ENCODE measurements around the gene MRPL27.

MRPL27 gene

DNA sequence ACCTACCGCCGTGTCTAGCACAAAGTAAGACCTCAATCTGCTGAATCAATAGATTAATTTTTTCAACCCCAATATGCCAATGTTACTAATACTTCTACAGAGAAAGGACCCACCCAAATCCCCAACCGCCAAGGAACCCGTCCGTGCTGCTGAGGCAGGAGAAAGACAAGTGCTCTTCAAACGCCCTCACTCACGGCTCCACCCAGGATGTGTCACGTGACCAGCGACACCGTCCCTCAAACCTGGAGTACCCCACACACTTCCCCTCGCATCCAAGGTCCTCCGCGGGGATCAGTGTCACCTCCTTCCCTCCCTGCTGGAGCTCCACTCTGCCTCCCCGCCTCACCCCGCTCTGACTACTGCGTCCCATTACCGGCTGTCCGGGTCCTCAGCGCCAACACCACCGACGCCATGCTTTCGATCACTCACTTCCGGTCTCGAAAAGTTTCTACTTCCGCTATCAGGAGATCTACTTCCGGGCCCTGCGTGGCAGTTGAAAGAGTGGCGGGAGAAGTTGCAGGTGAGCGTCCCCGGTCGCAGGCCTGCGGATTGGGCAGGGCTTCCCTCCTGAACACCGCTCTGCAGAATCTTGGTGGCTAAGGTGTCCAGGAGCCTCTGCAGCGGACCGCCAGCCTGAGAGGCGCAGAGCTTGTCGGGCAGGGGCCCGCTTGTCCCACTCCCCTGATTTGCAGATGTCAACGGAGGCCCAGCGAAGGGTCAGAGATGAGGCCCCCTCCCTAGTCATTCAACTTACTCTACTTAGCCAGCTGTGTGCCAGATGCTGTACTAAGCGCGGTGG, at the start of gene MRPL27, which contains the start of gene EME1 (continued):
- TF ChIP-seq ZNF514 (tag by site-specific recombination; IDR thresholded peaks at IDR 0.05) (no peak), ZNF423 (tag by site-specific recombination; IDR thresholded peaks at IDR 0.05) (no peak), BCL11A (tag by site-specific recombination; IDR thresholded peaks at IDR 0.05; ENCODE audit: low read depth) (no peak), MEIS1 (CRISPR knock-in tag; IDR thresholded peaks at IDR 0.05; ENCODE audit: borderline replicate concordance) (no peak), KLF9 (tag by site-specific recombination; IDR thresholded peaks at IDR 0.05; ENCODE audit: low read depth) (peak; percentile 65), ZNF623 (tag by site-specific recombination; IDR thresholded peaks at IDR 0.05) (peak; percentile 20; the same call in 1 of the 2 replicates), ZNF664 (tag by site-specific recombination; IDR thresholded peaks at IDR 0.05) (no peak), ZNF433 (tag by site-specific recombination; IDR thresholded peaks at IDR 0.05; ENCODE audit: low read depth) (no peak), ZNF776 (tag by site-specific recombination; IDR thresholded peaks at IDR 0.05; ENCODE audit: borderline replicate concordance) (no peak), ZNF792 (tag by site-specific recombination; IDR thresholded peaks at IDR 0.05) (no peak), OSR2 (tag by site-specific recombination; IDR thresholded peaks at IDR 0.05) (peak; percentile 18; the same call in 1 of the 2 replicates), ZNF530 (tag by site-specific recombination; IDR thresholded peaks at IDR 0.05; ENCODE audit: low read depth) (no peak), ZNF670 (tag by site-specific recombination; IDR thresholded peaks at IDR 0.05; ENCODE audit: low read depth) (peak; percentile 10; the same call in 1 of the 2 replicates), OVOL3 (tag by site-specific recombination; IDR thresholded peaks at IDR 0.05) (0 out of 2 replicates have a peak, but pooled peaks have one; percentile 72), ZNF560 (tag by site-specific recombination; IDR thresholded peaks at IDR 0.05; ENCODE audit: borderline replicate concordance) (no peak), ZBTB7A (tag by site-specific recombination; IDR thresholded peaks at IDR 0.05; ENCODE audit: low read depth) (peak; percentile 66; the same call in 1 of the 2 replicates), MYNN (tag by site-specific recombination; IDR thresholded peaks at IDR 0.05; ENCODE audit: borderline replicate concordance) (no peak; the same call in 1 of the 2 replicates), ZNF768 (tag by site-specific recombination; IDR thresholded peaks at IDR 0.05) (no peak), ZNF585B (tag by site-specific recombination; IDR thresholded peaks at IDR 0.05) (no peak)
- TF ChIP-seq, protein P1, sequence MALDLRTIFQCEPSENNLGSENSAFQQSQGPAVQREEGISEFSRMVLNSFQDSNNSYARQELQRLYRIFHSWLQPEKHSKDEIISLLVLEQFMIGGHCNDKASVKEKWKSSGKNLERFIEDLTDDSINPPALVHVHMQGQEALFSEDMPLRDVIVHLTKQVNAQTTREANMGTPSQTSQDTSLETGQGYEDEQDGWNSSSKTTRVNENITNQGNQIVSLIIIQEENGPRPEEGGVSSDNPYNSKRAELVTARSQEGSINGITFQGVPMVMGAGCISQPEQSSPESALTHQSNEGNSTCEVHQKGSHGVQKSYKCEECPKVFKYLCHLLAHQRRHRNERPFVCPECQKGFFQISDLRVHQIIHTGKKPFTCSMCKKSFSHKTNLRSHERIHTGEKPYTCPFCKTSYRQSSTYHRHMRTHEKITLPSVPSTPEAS (tag by site-specific recombination; IDR thresholded peaks at IDR 0.05) = no peak
- TF ChIP-seq, protein P2, sequence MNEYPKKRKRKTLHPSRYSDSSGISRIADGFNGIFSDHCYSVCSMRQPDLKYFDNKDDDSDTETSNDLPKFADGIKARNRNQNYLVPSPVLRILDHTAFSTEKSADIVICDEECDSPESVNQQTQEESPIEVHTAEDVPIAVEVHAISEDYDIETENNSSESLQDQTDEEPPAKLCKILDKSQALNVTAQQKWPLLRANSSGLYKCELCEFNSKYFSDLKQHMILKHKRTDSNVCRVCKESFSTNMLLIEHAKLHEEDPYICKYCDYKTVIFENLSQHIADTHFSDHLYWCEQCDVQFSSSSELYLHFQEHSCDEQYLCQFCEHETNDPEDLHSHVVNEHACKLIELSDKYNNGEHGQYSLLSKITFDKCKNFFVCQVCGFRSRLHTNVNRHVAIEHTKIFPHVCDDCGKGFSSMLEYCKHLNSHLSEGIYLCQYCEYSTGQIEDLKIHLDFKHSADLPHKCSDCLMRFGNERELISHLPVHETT (tag by site-specific recombination; IDR thresholded peaks at IDR 0.05) = peak; percentile 91
- TF ChIP-seq, protein P3, sequence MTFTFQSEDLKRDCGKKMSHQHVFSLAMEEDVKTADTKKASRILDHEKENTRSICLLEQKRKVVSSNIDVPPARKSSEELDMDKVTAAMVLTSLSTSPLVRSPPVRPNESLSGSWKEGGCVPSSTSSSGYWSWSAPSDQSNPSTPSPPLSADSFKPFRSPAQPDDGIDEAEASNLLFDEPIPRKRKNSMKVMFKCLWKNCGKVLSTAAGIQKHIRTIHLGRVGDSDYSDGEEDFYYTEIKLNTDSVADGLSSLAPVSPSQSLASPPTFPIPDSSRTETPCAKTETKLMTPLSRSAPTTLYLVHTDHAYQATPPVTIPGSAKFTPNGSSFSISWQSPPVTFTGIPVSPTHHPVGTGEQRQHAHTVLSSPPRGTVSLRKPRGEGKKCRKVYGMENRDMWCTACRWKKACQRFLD (tag by site-specific recombination; IDR thresholded peaks at IDR 0.05) = no peak
- TF ChIP-seq, protein P4, sequence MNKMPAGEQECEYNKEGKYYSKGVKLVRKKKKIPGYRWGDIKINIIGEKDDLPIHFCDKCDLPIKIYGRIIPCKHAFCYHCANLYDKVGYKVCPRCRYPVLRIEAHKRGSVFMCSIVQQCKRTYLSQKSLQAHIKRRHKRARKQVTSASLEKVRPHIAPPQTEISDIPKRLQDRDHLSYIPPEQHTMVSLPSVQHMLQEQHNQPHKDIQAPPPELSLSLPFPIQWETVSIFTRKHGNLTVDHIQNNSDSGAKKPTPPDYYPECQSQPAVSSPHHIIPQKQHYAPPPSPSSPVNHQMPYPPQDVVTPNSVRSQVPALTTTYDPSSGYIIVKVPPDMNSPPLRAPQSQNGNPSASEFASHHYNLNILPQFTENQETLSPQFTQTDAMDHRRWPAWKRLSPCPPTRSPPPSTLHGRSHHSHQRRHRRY (tag by site-specific recombination; IDR thresholded peaks at IDR 0.05) = no peak
- TF ChIP-seq, protein P5, sequence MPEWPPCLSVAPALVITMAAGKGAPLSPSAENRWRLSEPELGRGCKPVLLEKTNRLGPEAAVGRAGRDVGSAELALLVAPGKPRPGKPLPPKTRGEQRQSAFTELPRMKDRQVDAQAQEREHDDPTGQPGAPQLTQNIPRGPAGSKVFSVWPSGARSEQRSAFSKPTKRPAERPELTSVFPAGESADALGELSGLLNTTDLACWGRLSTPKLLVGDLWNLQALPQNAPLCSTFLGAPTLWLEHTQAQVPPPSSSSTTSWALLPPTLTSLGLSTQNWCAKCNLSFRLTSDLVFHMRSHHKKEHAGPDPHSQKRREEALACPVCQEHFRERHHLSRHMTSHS (tag by site-specific recombination; IDR thresholded peaks at IDR 0.05) = no peak
- TF ChIP-seq, protein P6, sequence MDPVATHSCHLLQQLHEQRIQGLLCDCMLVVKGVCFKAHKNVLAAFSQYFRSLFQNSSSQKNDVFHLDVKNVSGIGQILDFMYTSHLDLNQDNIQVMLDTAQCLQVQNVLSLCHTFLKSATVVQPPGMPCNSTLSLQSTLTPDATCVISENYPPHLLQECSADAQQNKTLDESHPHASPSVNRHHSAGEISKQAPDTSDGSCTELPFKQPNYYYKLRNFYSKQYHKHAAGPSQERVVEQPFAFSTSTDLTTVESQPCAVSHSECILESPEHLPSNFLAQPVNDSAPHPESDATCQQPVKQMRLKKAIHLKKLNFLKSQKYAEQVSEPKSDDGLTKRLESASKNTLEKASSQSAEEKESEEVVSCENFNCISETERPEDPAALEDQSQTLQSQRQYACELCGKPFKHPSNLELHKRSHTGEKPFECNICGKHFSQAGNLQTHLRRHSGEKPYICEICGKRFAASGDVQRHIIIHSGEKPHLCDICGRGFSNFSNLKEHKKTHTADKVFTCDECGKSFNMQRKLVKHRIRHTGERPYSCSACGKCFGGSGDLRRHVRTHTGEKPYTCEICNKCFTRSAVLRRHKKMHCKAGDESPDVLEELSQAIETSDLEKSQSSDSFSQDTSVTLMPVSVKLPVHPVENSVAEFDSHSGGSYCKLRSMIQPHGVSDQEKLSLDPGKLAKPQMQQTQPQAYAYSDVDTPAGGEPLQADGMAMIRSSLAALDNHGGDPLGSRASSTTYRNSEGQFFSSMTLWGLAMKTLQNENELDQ (tag by site-specific recombination; IDR thresholded peaks at IDR 0.05; ENCODE audit: low read depth) = no peak
- TF ChIP-seq, protein P7, sequence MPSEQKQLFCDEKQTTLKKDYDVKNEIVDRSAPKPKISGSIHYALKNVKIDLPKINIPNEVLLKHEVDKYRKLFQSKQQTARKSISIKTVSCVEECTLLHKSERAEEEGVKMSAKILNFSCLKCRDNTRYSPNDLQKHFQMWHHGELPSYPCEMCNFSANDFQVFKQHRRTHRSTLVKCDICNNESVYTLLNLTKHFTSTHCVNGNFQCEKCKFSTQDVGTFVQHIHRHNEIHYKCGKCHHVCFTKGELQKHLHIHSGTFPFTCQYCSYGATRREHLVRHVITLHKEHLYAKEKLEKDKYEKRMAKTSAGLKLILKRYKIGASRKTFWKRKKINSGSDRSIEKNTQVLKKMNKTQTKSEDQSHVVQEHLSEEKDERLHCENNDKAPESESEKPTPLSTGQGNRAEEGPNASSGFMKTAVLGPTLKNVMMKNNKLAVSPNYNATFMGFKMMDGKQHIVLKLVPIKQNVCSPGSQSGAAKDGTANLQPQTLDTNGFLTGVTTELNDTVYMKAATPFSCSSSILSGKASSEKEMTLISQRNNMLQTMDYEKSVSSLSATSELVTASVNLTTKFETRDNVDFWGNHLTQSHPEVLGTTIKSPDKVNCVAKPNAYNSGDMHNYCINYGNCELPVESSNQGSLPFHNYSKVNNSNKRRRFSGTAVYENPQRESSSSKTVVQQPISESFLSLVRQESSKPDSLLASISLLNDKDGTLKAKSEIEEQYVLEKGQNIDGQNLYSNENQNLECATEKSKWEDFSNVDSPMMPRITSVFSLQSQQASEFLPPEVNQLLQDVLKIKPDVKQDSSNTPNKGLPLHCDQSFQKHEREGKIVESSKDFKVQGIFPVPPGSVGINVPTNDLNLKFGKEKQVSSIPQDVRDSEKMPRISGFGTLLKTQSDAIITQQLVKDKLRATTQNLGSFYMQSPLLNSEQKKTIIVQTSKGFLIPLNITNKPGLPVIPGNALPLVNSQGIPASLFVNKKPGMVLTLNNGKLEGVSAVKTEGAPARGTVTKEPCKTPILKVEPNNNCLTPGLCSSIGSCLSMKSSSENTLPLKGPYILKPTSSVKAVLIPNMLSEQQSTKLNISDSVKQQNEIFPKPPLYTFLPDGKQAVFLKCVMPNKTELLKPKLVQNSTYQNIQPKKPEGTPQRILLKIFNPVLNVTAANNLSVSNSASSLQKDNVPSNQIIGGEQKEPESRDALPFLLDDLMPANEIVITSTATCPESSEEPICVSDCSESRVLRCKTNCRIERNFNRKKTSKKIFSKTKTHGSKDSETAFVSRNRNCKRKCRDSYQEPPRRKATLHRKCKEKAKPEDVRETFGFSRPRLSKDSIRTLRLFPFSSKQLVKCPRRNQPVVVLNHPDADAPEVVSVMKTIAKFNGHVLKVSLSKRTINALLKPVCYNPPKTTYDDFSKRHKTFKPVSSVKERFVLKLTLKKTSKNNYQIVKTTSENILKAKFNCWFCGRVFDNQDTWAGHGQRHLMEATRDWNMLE (tag by site-specific recombination; conservative IDR thresholded peaks at IDR 0.05; ENCODE audit: low read depth) = peak; percentile 100
